ENCODE data around the gene AQP4.

The AQP4 gene

DNA sequence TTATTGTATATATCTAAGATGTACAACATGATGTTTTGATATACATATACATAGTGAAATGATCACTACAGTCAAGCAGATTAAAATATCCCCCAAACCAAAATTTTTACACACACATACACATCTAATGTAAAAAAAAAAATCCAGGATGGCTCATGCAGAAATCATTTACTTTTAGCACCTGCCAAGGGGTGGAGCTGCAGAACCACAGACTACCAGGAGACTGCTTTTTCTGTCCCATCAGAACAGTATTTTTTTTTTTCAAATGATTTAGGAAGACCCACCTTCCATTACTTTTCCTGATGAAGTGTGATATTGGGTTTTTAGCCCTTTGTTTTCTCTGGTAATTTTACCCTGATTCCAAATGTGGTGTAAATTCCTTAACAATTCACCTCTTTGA is 61.9 kb downstream of the AQP4 start:
- H3K4me1 ChIP-seq (ENCODE audit: control extremely low read depth in 1 of 4, control insufficient read depth in 4 of 4, insufficient read depth in 4 of 4, low read length in 3 of 4), result no peaks in the 10 kb centered on the region
- ChIA-PET POLR2A (interaction anchor here (0.9 kb wide), 1 partner anchor 63 kb away, joined by 8 read pairs; no protein-coding TSS in a partner anchor), CTCF (interaction anchor here (1.7 kb wide), 1 partner anchor 22 kb away, joined by 4 read pairs; no protein-coding TSS in a partner anchor)
- no peak overlapping the region for H3K27ac ChIP-seq (ENCODE audit: insufficient read depth in 1 of 2, low read depth in 1 of 2, low read length in 2 of 2, poor library complexity in 1 of 2, severe bottlenecking in 2 of 2)
- no peak for DNase-seq
- H3K9me3 ChIP-seq (ENCODE audit: control extremely low read depth in 1 of 5, control insufficient read depth in 4 of 5, insufficient read depth in 2 of 5, low read depth in 1 of 5, low read length in 4 of 5), result peaks cover 0 to 5% (median 0%) of the 10 kb centered on the region in 5 experiments
- no peak overlapping the region for H3K4me3 ChIP-seq (ENCODE audit: control insufficient read depth in 1 of 7, extremely low read depth in 1 of 7, insufficient read depth in 4 of 7, low read depth in 2 of 7, low read length in 6 of 7)
- peaks cover 0 to 2% (median 0%) of the 10 kb centered on the region in 5 experiments for H3K27me3 ChIP-seq (replicated peaks in 2 of 5; ENCODE audit: control insufficient read depth in 4 of 5, insufficient read depth in 5 of 5, low read length in 4 of 5)
- no peaks in the 10 kb centered on the region for H3K36me3 ChIP-seq (ENCODE audit: control insufficient read depth in 4 of 4, insufficient read depth in 4 of 4, low read length in 3 of 4)

DNA sequence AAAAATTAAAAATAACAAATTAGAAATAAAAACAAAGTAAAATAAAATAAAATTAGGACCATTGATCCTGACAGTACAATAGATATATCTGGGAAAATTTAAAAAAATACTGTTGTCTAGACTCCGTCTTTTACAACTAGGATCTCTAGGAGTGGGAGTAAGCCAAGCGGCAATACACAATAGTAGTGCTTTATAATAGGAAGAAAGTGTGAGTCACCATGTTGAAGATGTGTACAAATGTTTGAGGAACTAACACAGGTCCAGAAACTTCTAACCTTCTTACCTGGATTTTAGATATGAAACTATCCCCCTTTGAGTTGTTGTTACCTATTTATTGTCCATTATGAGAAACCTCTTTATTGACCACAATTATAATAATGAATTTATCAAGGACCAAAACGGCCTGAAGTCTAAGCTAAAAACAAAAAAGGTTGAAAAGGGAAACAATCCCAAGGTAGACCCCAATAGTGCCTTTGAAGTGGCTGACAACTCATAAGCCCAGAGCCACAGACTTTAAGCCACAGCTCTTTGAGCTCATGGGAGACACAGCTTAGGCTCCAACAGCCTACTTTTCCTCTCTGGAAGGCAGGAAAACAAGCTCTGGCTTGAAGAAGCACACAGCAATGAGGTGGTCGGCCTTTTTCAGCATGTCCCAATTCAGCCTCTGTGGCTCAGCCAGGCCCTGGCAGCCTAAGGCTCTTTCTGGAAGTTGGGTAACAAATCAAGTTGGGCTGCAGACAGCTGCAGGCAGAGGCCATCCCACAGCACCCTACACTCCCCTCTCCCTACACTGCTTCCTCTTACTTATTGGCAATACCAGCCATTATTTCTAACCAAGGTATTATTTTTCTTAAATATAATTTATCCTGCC is 62.9 kb downstream of the AQP4 start:
- CTCF ChIA-PET, result no interaction called here
- no peak overlapping the region for H3K4me3 ChIP-seq (ENCODE audit: control insufficient read depth in 1 of 7, extremely low read depth in 1 of 7, insufficient read depth in 4 of 7, low read depth in 2 of 7, low read length in 6 of 7)
- H3K9me3 ChIP-seq (ENCODE audit: control extremely low read depth in 1 of 5, control insufficient read depth in 4 of 5, insufficient read depth in 2 of 5, low read depth in 1 of 5, low read length in 4 of 5), result peaks cover 0 to 5% (median 0%) of the 10 kb centered on the region in 5 experiments
- 100% methylated on average over 3 of the region's 4 CpGs for WGBS (ENCODE audit: insufficient coverage)
- no peak overlapping the region for H3K27ac ChIP-seq (ENCODE audit: insufficient read depth in 1 of 2, low read depth in 1 of 2, low read length in 2 of 2, poor library complexity in 1 of 2, severe bottlenecking in 2 of 2)
- no peaks in the 10 kb centered on the region for H3K36me3 ChIP-seq (ENCODE audit: control insufficient read depth in 4 of 4, insufficient read depth in 4 of 4, low read length in 3 of 4)
- POLR2A ChIA-PET, result no interaction called here
- H3K27me3 ChIP-seq (replicated peaks in 2 of 5; ENCODE audit: control insufficient read depth in 4 of 5, insufficient read depth in 5 of 5, low read length in 4 of 5), result peaks cover 0 to 2% (median 0%) of the 10 kb centered on the region in 5 experiments
- no peak for DNase-seq
- H3K4me1 ChIP-seq (ENCODE audit: control extremely low read depth in 1 of 4, control insufficient read depth in 4 of 4, insufficient read depth in 4 of 4, low read length in 3 of 4), result no peaks in the 10 kb centered on the region

Measured in common myeloid progenitor, CD34-positive (primary cell).